SU-DHL-6 (cell line): ENCODE measurements around the gene FYTTD1.

Source experiments
- CTCF ChIP-seq: fragments of 200-600 bp; sonication (generic); IDR thresholded peaks from one replicate; pipeline ENCODE4 v1.5.1; 2017; ENCODE audit warnings: antibody characterized with exemption, mild to moderate bottlenecking, low read length, moderate library complexity; ENCODE audit not compliant: insufficient read depth, poor library complexity, severe bottlenecking
- EZH2phosphoT487 ChIP-seq: fragments of 200-600 bp; sonication (generic), shearing (Covaris generic); conservative IDR thresholded peaks from 2 replicates; pipeline ENCODE4 v1.6.1; 2018; ENCODE audit warnings: mild to moderate bottlenecking, antibody characterized with exemption, low read length, moderate library complexity, mixed read lengths

GRCh38 chr3:197737749-197738462 lies 11.8 kb upstream of the FYTTD1 start:
- TF ChIP-seq CTCF (no peak), EZH2phosphoT487 (no peak)
